GM12878 (cell line): ENCODE measurements around the gene ADAMTS17. TPM values are rescaled to one million over a fixed set of nuclear protein-coding genes. Genes with fewer than 3 reads are reported as not detected.

Experiments
- ATAC-seq: fragments of 200-7000 bp; cut with Tn5 transposase; 3 replicates; pipeline ENCODE4 v1.9.1; 2020; ENCODE audit warnings: mild to moderate bottlenecking, moderate library complexity
- BruUV-seq: library from RNA; stranded (reverse); fragments of 400-500 nt; replicated peaks from 2 replicates; lab custom pipeline; 2021; lab: Mats Ljungman, UMichigan
- CTCF ChIA-PET: fragments of 300-600 bp; sonication (Branson Sonifier 250); formaldehyde crosslinking; extraction: SDS; loops from one replicate; lab custom pipeline; 2021; ENCODE audit warnings: inconsistent platforms; lab: Yijun Ruan, JAX
- POLR2A ChIA-PET: fragments of 350-600 bp; formaldehyde crosslinking; extraction: SDS; loops from one replicate; lab custom pipeline; 2021; ENCODE audit warnings: inconsistent platforms; lab: Charles Lee
- RAD21 ChIA-PET: fragments of 300-600 bp; sonication (Branson Sonifier 250); formaldehyde crosslinking; loops from one replicate; lab custom pipeline; 2023; ENCODE audit warnings: antibody characterized with exemption; ENCODE audit not compliant: unreplicated experiment; lab: Charles Lee
- SMC1A ChIA-PET: fragments of 300-600 bp; sonication (Branson Sonifier 250); formaldehyde crosslinking; loops from one replicate; lab custom pipeline; 2023; ENCODE audit not compliant: unreplicated experiment, uncharacterized antibody; lab: Charles Lee
- DNase-seq: peaks from one replicate; pipeline ENCODE4 v3.0.0-alpha.2; 2011; ENCODE audit warnings: low read depth, low spot score
- FAIRE-seq: peaks from 3 replicates; lab custom pipeline; 2011; peaks lifted over from hg19 to GRCh38; lab: Jason Lieb, UNC
- H2AFZ ChIP-seq: 2 replicates; pipeline ENCODE4 v1.6.0; 2011; ENCODE audit warnings: low read depth, low read length, control low read depth; ENCODE audit not compliant: control insufficient read depth
- H3K27ac ChIP-seq: 2 replicates; pipeline ENCODE4 v1.5.1; 2011; ENCODE audit warnings: control low read depth; ENCODE audit not compliant: control insufficient read depth, insufficient read depth
- H3K27me3 ChIP-seq, 2 experiments: replicated peaks in 1 of 2; 2 replicates each; pipeline versions ENCODE4 v1.6.0 to v1.6.1; 2011; ENCODE audit warnings: low read length in 1 of 2; ENCODE audit not compliant: control insufficient read depth in 2 of 2, insufficient read depth in 2 of 2
- H3K36me3 ChIP-seq, 2 experiments: 2 replicates each; pipeline ENCODE4 v1.5.1; 2011; ENCODE audit warnings: low read length in 1 of 2; ENCODE audit not compliant: control insufficient read depth in 2 of 2, insufficient read depth in 2 of 2
- H3K4me1 ChIP-seq: 2 replicates; pipeline ENCODE4 v1.6.1; 2011; ENCODE audit warnings: mild to moderate bottlenecking, low read length, moderate library complexity, mixed read lengths; ENCODE audit not compliant: control insufficient read depth, insufficient read depth
- H3K4me2 ChIP-seq: 2 replicates; pipeline ENCODE4 v1.6.0; 2011; ENCODE audit warnings: control low read depth; ENCODE audit not compliant: control insufficient read depth, insufficient read depth
- H3K4me3 ChIP-seq: fragments of 200-600 bp; sonication (generic); 2 replicates; pipeline ENCODE4 v1.5.1; 2016
- H3K79me2 ChIP-seq: 2 replicates; pipeline ENCODE4 v1.6.0; 2011; ENCODE audit warnings: low read length; ENCODE audit not compliant: control insufficient read depth, insufficient read depth
- H3K9ac ChIP-seq: 2 replicates; pipeline ENCODE4 v1.8.0; 2011; ENCODE audit warnings: low read length, control low read depth, mixed read lengths; ENCODE audit not compliant: control insufficient read depth, insufficient read depth
- H3K9me3 ChIP-seq: replicated peaks from 3 replicates; pipeline ENCODE4 v1.5.1; 2011; ENCODE audit warnings: mild to moderate bottlenecking, low read length; ENCODE audit not compliant: control insufficient read depth, insufficient read depth
- H4K20me1 ChIP-seq: 2 replicates; pipeline ENCODE4 v1.6.0; 2011; ENCODE audit not compliant: control insufficient read depth, insufficient read depth
- CHD2 ChIP-seq: IDR thresholded peaks from 2 replicates; pipeline ENCODE4 v1.6.1; 2011; ENCODE audit warnings: low read depth, low read length, improper control_type of control experiment, borderline replicate concordance
- NRF1 ChIP-seq: conservative IDR thresholded peaks from 2 replicates; pipeline ENCODE4 v1.6.1; 2011; ENCODE audit warnings: mild to moderate bottlenecking, low read depth, low read length, improper control_type of control experiment
- RELB ChIP-seq: fragments of 450-650 bp; IDR thresholded peaks from 2 replicates; pipeline ENCODE4 v1.6.1; 2017; ENCODE audit warnings: low read depth, mild to moderate bottlenecking, moderate library complexity
- ZBED1 ChIP-seq: IDR thresholded peaks from 2 replicates; pipeline ENCODE4 v1.6.1; 2016; ENCODE audit warnings: borderline replicate concordance
- WGBS: methylation state at CpG from one replicate; pipeline ENCODE4 v1.1.6; 2016; ENCODE audit warnings: low lambda C conversion rate; ENCODE audit not compliant: insufficient replicate concordance, insufficient coverage; ENCODE audit errors: missing lambda C conversion rate; 5-methylcytosine and 5-hydroxymethylcytosine counted together
- in situ Hi-C: fragments of 300-500 bp; cut with MboI; formaldehyde crosslinking; loops from 9 replicates; pipeline ENCODE4 v1.14.3; 2018; ENCODE audit warnings: mixed read lengths
- intact Hi-C: fragments of 100-400 bp; cut with micrococcal nuclease; formaldehyde crosslinking; loops from one replicate; pipeline ENCODE4 v1.14.2; 2022; ENCODE audit not compliant: unreplicated experiment
- polyA plus RNA-seq, 11 experiments: library from polyadenylated mRNA; depleted of rRNA in 4 of 11; unstranded in 6 of 11; stranded (reverse) in 5 of 11; fragments of >200 nt; fragmentation: Nextera tagmentation in 4 of 11; fragmentation: Illumina TruSeq in 1 of 11; extraction: Ambion mirVana in 4 of 11; extraction: Trizol in 1 of 11; gene quantifications; 1 replicate in 1 of 11; 2 replicates in 10 of 11; pipeline versions ENCODE4 v1.2.1 to v1.2.3, GENCODE V29; 2011 to 2016; ENCODE audit warnings: inconsistent platforms in 2 of 11, missing spikeins in 2 of 11, low read depth in 1 of 11
- total RNA-seq, 4 experiments: library from RNA; depleted of rRNA in 3 of 4; stranded (reverse); fragments of >200 nt in 3 of 4; fragmentation: Illumina TruSeq in 1 of 4; extraction: Trizol in 1 of 4; gene quantifications; 2 replicates each; pipeline versions ENCODE4 v1.2.1 to v1.2.3, GENCODE V29; 2013 to 2021

Gene ADAMTS17
- total and polyA plus RNA-seq, 10 of the 15 experiments (the other 5 are each of a cell fraction or from before 2014, with no cell fraction given) = 0.04 to 0.50 (median 0.10) TPM; not detected in 4

- no peaks in the 10 kb centered on the region for H3K27me3 ChIP-seq
- in situ Hi-C loops (no loop called here), intact Hi-C loops (no loop called here)
- ChIA-PET POLR2A (no interaction called here), SMC1A (no interaction called here), CTCF (no interaction called here), RAD21 (no interaction called here)
- no peaks in the 10 kb centered on the region; the same call in 2 of the 3 replicates for H3K9me3 ChIP-seq
- no peak overlapping the region for H3K9ac ChIP-seq
- DNase-seq (no peak), ATAC-seq (no peak), FAIRE-seq (no peak)
- no peaks in the 10 kb centered on the region for H4K20me1 ChIP-seq
- H3K79me2 ChIP-seq = no peaks in the 10 kb centered on the region
- H2AFZ ChIP-seq = no peak overlapping the region
- TF ChIP-seq RELB (no peak), ZBED1 (no peak), CHD2 (no peak), NRF1 (no peak)
- H3K4me1 ChIP-seq = no peaks in the 10 kb centered on the region
- BruUV-seq = no TSS peak
- no peak overlapping the region for H3K4me2 ChIP-seq
- no peak overlapping the region for H3K27ac ChIP-seq
- 36% methylated on average over 14 of the region's 14 CpGs for WGBS
- no peak overlapping the region for H3K4me3 ChIP-seq
- H3K36me3 ChIP-seq = no peaks in the 10 kb centered on the region
These were observed 63.0 kb downstream of the ADAMTS17 start for GRCh38 chr15:100278596-100279380.
